ENCODE data around the gene PRKCG. TPM values are rescaled to one million over a fixed set of nuclear protein-coding genes. Genes with fewer than 3 reads are reported as not detected.
"Not testable (repeated sequence)": the region's sequence is repeated elsewhere in the genome, so short reads cannot be mapped to it uniquely, and the experiment has no call there.

Gene PRKCG
- total RNA-seq, 1 donor from 2014 or later, result not detected

GRCh38 chr19:53947624-53948023 lies 65.6 kb downstream of the PRKCG start:
- H3K27me3 ChIP-seq (ENCODE audit: low read depth), result peaks cover 96% of the 10 kb centered on the region
- no peak for DNase-seq
- H3K9me3 ChIP-seq (replicated peaks), result no peaks in the 10 kb centered on the region
- no peaks in the 10 kb centered on the region for H3K4me1 ChIP-seq
- no peak for TF ChIP-seq CTCF (IDR thresholded peaks at IDR 0.05; ENCODE audit: borderline replicate concordance)
- no peak overlapping the region for H3K27ac ChIP-seq (replicated peaks)
- no peak overlapping the region for H3K4me3 ChIP-seq
- intact Hi-C loops (cut with micrococcal nuclease), result no loop called here
- H3K36me3 ChIP-seq, result no peaks in the 10 kb centered on the region

GRCh38 chr19:53948611-53949010 lies 66.6 kb downstream of the PRKCG start:
- H3K4me1 ChIP-seq; H3K27ac ChIP-seq (replicated peaks); DNase-seq; H3K4me3 ChIP-seq; H3K36me3 ChIP-seq; H3K9me3 ChIP-seq (replicated peaks); intact Hi-C loops (cut with micrococcal nuclease): not testable (repeated sequence)
- peaks cover 96% of the 10 kb centered on the region for H3K27me3 ChIP-seq (ENCODE audit: low read depth)

GRCh38 chr19:53951436-53951835 lies 69.4 kb downstream of the PRKCG start:
- Histone ChIP-seq H3K9me3 (replicated peaks) (no peaks in the 10 kb centered on the region), H3K4me3 (no peak overlapping the region), H3K27ac (replicated peaks) (no peak overlapping the region), H3K36me3 (no peaks in the 10 kb centered on the region), H3K27me3 (ENCODE audit: low read depth) (peaks cover 95% of the 10 kb centered on the region), H3K4me1 (no peaks in the 10 kb centered on the region)
- intact Hi-C loops (cut with micrococcal nuclease), result no loop called here
- no peak for TF ChIP-seq CTCF (IDR thresholded peaks at IDR 0.05; ENCODE audit: borderline replicate concordance)
- no peak for DNase-seq

GRCh38 chr19:53951947-53952346 lies 70.0 kb downstream of the PRKCG start:
- H3K4me1 ChIP-seq, result no peaks in the 10 kb centered on the region
- intact Hi-C loops (cut with micrococcal nuclease), result no loop called here
- TF ChIP-seq CTCF (IDR thresholded peaks at IDR 0.05; ENCODE audit: borderline replicate concordance), result no peak
- H3K27ac ChIP-seq (replicated peaks), result no peak overlapping the region
- DNase-seq, result no peak
- no peaks in the 10 kb centered on the region for H3K9me3 ChIP-seq (replicated peaks)
- no peaks in the 10 kb centered on the region for H3K36me3 ChIP-seq
- no peak overlapping the region for H3K4me3 ChIP-seq
- H3K27me3 ChIP-seq (ENCODE audit: low read depth), result peaks cover 96% of the 10 kb centered on the region

GRCh38 chr19:53953383-53953782 lies 71.4 kb downstream of the PRKCG start:
- intact Hi-C loops (cut with micrococcal nuclease), result no loop called here
- no peak for TF ChIP-seq CTCF (IDR thresholded peaks at IDR 0.05; ENCODE audit: borderline replicate concordance)
- no peaks in the 10 kb centered on the region for H3K9me3 ChIP-seq (replicated peaks)
- no peak overlapping the region for H3K4me3 ChIP-seq
- H3K36me3 ChIP-seq, result no peaks in the 10 kb centered on the region
- no peak for DNase-seq
- H3K27ac ChIP-seq (replicated peaks), result no peak overlapping the region
- H3K4me1 ChIP-seq, result no peaks in the 10 kb centered on the region
- H3K27me3 ChIP-seq (ENCODE audit: low read depth), result peaks cover 96% of the 10 kb centered on the region

Other genes with a start within 250 kb of the PRKCG start
- gene NLRP12, start 57.9 kb upstream of the PRKCG start, total RNA-seq, result 0.22 TPM
- gene MYADM, start 14.3 kb upstream of the PRKCG start, total RNA-seq, result 96.0 TPM
- gene CACNG7, start 27.1 kb downstream of the PRKCG start, total RNA-seq, result not detected
- 0.16 TPM for gene CACNG8, start 80.7 kb downstream of the PRKCG start, total RNA-seq
- not detected for gene CACNG6, start 109.4 kb downstream of the PRKCG start, total RNA-seq
- not detected for gene VSTM1, start 181.7 kb downstream of the PRKCG start, total RNA-seq
- not detected for gene TARM1, start 199.2 kb downstream of the PRKCG start, total RNA-seq
- gene OSCAR, start 218.6 kb downstream of the PRKCG start, total RNA-seq, result 0.33 TPM
- 503 TPM for gene NDUFA3, start 220.7 kb downstream of the PRKCG start, total RNA-seq
- gene TFPT, start 233.5 kb downstream of the PRKCG start, total RNA-seq, result 14.5 TPM
- gene PRPF31, start 233.6 kb downstream of the PRKCG start, total RNA-seq, result 39.5 TPM